IMR-90 (cell line): Measurements from ENCODE around the gene OPALIN. TPM values are rescaled to one million over a fixed set of nuclear protein-coding genes. Genes with fewer than 3 reads are reported as not detected.

Experiments
- ATAC-seq: fragments of 200-7000 bp; cut with Tn5 transposase; 2 replicates; pipeline ENCODE4 v1.9.1; 2020; ENCODE audit warnings: low read depth, mild to moderate bottlenecking, moderate library complexity
- BruUV-seq: library from RNA; stranded (reverse); fragments of 400-500 nt; replicated peaks from 2 replicates; lab custom pipeline; 2021; lab: Mats Ljungman, UMichigan
- CTCF ChIA-PET: fragments of 300-600 bp; formaldehyde crosslinking; extraction: SDS; loops from one replicate; lab custom pipeline; 2021; ENCODE audit warnings: antibody characterized with exemption; lab: Yijun Ruan, JAX
- POLR2A ChIA-PET: fragments of 300-600 bp; sonication (Branson Sonifier 250); formaldehyde crosslinking; loops from one replicate; lab custom pipeline; 2022; ENCODE audit warnings: antibody characterized with exemption; ENCODE audit not compliant: unreplicated experiment; lab: Charles Lee
- DNase-seq: peaks from one replicate; pipeline ENCODE4 v3.0.0; 2013
- H2AFZ ChIP-seq: replicated peaks from 2 replicates; pipeline ENCODE3; 2013; ENCODE audit warnings: low read length, mild to moderate bottlenecking; ENCODE audit not compliant: poor library complexity
- H2AK5ac ChIP-seq: 2 replicates; pipeline ENCODE4 v1.6.1; 2013; ENCODE audit warnings: low read depth, low read length, inconsistent platforms
- H2AK9ac ChIP-seq: replicated peaks from 2 replicates; pipeline ENCODE3; 2013; ENCODE audit warnings: mild to moderate bottlenecking, low read depth, low read length, moderate library complexity; ENCODE audit not compliant: poor library complexity
- H2BK120ac ChIP-seq: 2 replicates; pipeline ENCODE4 v1.6.1; 2013; ENCODE audit warnings: low read depth, low read length, inconsistent platforms
- H2BK15ac ChIP-seq: 3 replicates; pipeline ENCODE4 v1.6.1; 2013; ENCODE audit warnings: low read depth, low read length, inconsistent platforms
- H2BK20ac ChIP-seq: 2 replicates; pipeline ENCODE4 v1.6.1; 2013; ENCODE audit warnings: low read depth, mild to moderate bottlenecking, inconsistent platforms, low read length, moderate library complexity
- H2BK5ac ChIP-seq: 2 replicates; pipeline ENCODE4 v1.6.1; 2013; ENCODE audit warnings: mild to moderate bottlenecking, low read depth, low read length, inconsistent platforms; ENCODE audit not compliant: poor library complexity, severe bottlenecking
- H3K14ac ChIP-seq: replicated peaks from 2 replicates; pipeline ENCODE4 v1.6.1; 2013; ENCODE audit warnings: low read depth, low read length, inconsistent platforms
- H3K18ac ChIP-seq: 2 replicates; pipeline ENCODE4 v1.6.1; 2013; ENCODE audit warnings: low read depth, low read length, control low read depth
- H3K23ac ChIP-seq: 2 replicates; pipeline ENCODE4 v1.6.1; 2013; ENCODE audit warnings: low read depth, low read length, inconsistent platforms
- H3K27ac ChIP-seq: 2 replicates; pipeline ENCODE4 v1.5.1; 2013; ENCODE audit warnings: mild to moderate bottlenecking, control low read depth, low read length; ENCODE audit not compliant: insufficient read depth
- H3K27me3 ChIP-seq: 2 replicates; pipeline ENCODE4 v1.6.1; 2013; ENCODE audit warnings: low read length; ENCODE audit not compliant: control insufficient read depth, insufficient read depth
- H3K36me3 ChIP-seq: 2 replicates; pipeline ENCODE4 v1.6.1; 2013; ENCODE audit warnings: low read length, mixed read lengths; ENCODE audit not compliant: control insufficient read depth, insufficient read depth
- H3K4ac ChIP-seq: 2 replicates; pipeline ENCODE4 v1.6.1; 2013; ENCODE audit warnings: low read depth, low read length, inconsistent platforms
- H3K4me1 ChIP-seq: 2 replicates; pipeline ENCODE4 v1.6.1; 2013; ENCODE audit warnings: low read length, mixed read lengths; ENCODE audit not compliant: control insufficient read depth, insufficient read depth
- H3K4me2 ChIP-seq: 2 replicates; pipeline ENCODE4 v1.6.1; 2013; ENCODE audit warnings: low read depth, mild to moderate bottlenecking, control low read depth, low read length, moderate library complexity
- H3K4me3 ChIP-seq: 2 replicates; pipeline ENCODE4 v1.5.1; 2013; ENCODE audit warnings: low read depth, mild to moderate bottlenecking, control low read depth, low read length, moderate library complexity; ENCODE audit not compliant: insufficient read depth
- H3K56ac ChIP-seq: 2 replicates; pipeline ENCODE4 v1.6.1; 2013; ENCODE audit warnings: low read length, inconsistent platforms; ENCODE audit not compliant: insufficient read depth; ENCODE audit errors: extremely low read depth
- H3K79me1 ChIP-seq, 2 experiments: 2 replicates each; pipeline ENCODE4 v1.6.1; 2013; ENCODE audit warnings: low read length in 2 of 2, inconsistent platforms in 1 of 2, low read depth in 1 of 2
- H3K9ac ChIP-seq: 2 replicates; pipeline ENCODE4 v1.6.1; 2013; ENCODE audit warnings: low read depth, low read length, control low read depth
- H3K9me1 ChIP-seq: 2 replicates; pipeline ENCODE4 v1.6.1; 2013; ENCODE audit warnings: low read length, inconsistent platforms; ENCODE audit not compliant: insufficient read depth
- H3K9me3 ChIP-seq: 2 replicates; pipeline ENCODE4 v1.6.1; 2013; ENCODE audit warnings: low read length; ENCODE audit not compliant: control insufficient read depth, insufficient read depth
- H4K20me1 ChIP-seq: 2 replicates; pipeline ENCODE4 v1.6.1; 2013; ENCODE audit warnings: low read length, inconsistent platforms; ENCODE audit not compliant: insufficient read depth
- H4K5ac ChIP-seq: 2 replicates; pipeline ENCODE4 v1.6.1; 2013; ENCODE audit warnings: mild to moderate bottlenecking, low read depth, low read length, control low read depth
- H4K8ac ChIP-seq, 2 experiments: 2 replicates each; pipeline ENCODE4 v1.6.1; 2013; ENCODE audit warnings: low read depth in 2 of 2, low read length in 2 of 2, control low read depth in 1 of 2, inconsistent platforms in 1 of 2
- H4K91ac ChIP-seq: 2 replicates; pipeline ENCODE4 v1.6.1; 2013; ENCODE audit warnings: low read depth, low read length, inconsistent platforms; ENCODE audit not compliant: insufficient read depth
- BHLHE40 ChIP-seq: fragments of 150-350 bp; IDR thresholded peaks from 2 replicates; pipeline ENCODE4 v1.6.1; 2016; ENCODE audit warnings: mild to moderate bottlenecking, low read depth, low read length
- CEBPB ChIP-seq: IDR thresholded peaks from 2 replicates; pipeline ENCODE4 v1.6.1; 2012; ENCODE audit warnings: low read depth, low read length, improper control_type of control experiment
- FOS ChIP-seq: fragments of 150-350 bp; IDR thresholded peaks from 2 replicates; pipeline ENCODE4 v1.6.1; 2016; ENCODE audit warnings: low read depth, low read length
- MAFK ChIP-seq: IDR thresholded peaks from 2 replicates; pipeline ENCODE4 v1.6.1; 2012; ENCODE audit warnings: low read depth, low read length, improper control_type of control experiment
- MAZ ChIP-seq: IDR thresholded peaks from 2 replicates; pipeline ENCODE4 v1.6.1; 2012; ENCODE audit warnings: low read depth, mild to moderate bottlenecking, low read length, improper control_type of control experiment, moderate library complexity, borderline replicate concordance
- NFE2L2 ChIP-seq: fragments of 150-350 bp; IDR thresholded peaks from 2 replicates; pipeline ENCODE4 v1.6.1; 2016; ENCODE audit warnings: low read depth, mild to moderate bottlenecking, low read length
- POLR2A ChIP-seq: IDR thresholded peaks from 2 replicates; pipeline ENCODE4 v1.6.1; 2012; ENCODE audit warnings: mild to moderate bottlenecking, low read depth, low read length
- RAD21 ChIP-seq: IDR thresholded peaks from 2 replicates; pipeline ENCODE4 v1.6.1; 2012; ENCODE audit warnings: low read length, improper control_type of control experiment
- RCOR1 ChIP-seq: IDR thresholded peaks from 2 replicates; pipeline ENCODE4 v1.6.1; 2012; ENCODE audit warnings: mild to moderate bottlenecking, low read length, improper control_type of control experiment; ENCODE audit not compliant: insufficient replicate concordance
- RFX5 ChIP-seq: IDR thresholded peaks from 2 replicates; pipeline ENCODE4 v1.8.0; 2012; ENCODE audit warnings: low read depth, mild to moderate bottlenecking, low read length, moderate library complexity
- WGBS, 2 experiments: methylation state at CpG; one replicate each; pipeline versions ENCODE4 v1.1.5 to v1.1.7; 2013; ENCODE audit warnings: missing lambda C conversion rate in 2 of 2; ENCODE audit not compliant: insufficient read length in 1 of 2; ENCODE audit errors: extremely low coverage in 2 of 2; 5-methylcytosine and 5-hydroxymethylcytosine counted together
- dilution Hi-C: fragments of 300-500 bp; cut with HindIII; formaldehyde crosslinking; loops from one replicate; pipeline ENCODE4 v1.14.3; 2018; ENCODE audit warnings: low sequenced_read_pairs; ENCODE audit not compliant: unreplicated experiment
- in situ Hi-C: fragments of 300-500 bp; cut with MboI; formaldehyde crosslinking; loops from 3 replicates; pipeline ENCODE4 v1.14.3; 2019; ENCODE audit warnings: low sequenced_read_pairs, inconsistent platforms, mixed read lengths
- intact Hi-C: fragments of 100-400 bp; cut with micrococcal nuclease; formaldehyde crosslinking; loops from 2 replicates; pipeline ENCODE4 v1.10.0; 2022
- polyA plus RNA-seq, 3 experiments: library from polyadenylated mRNA; depleted of rRNA; stranded (reverse); fragments of >200 nt; gene quantifications; 2 replicates each; pipeline ENCODE4 v1.2.3, GENCODE V29; 2012; ENCODE audit warnings: low replicate concordance in 1 of 3
- total RNA-seq: library from RNA; depleted of rRNA; stranded (reverse); fragments of >200 nt; gene quantifications from 2 replicates; pipeline ENCODE4 v1.2.3, GENCODE V29; 2012
- TF ChIP-seq, protein P1 (sequence below): fragments of 150-350 bp; IDR thresholded peaks from 2 replicates; pipeline ENCODE4 v1.6.1; 2017; ENCODE audit warnings: mild to moderate bottlenecking, antibody characterized with exemption, low read length, low read depth
- TF ChIP-seq, protein P2 (sequence below): fragments of 150-350 bp; IDR thresholded peaks from 2 replicates; pipeline ENCODE4 v1.6.1; 2016; ENCODE audit warnings: low read depth, mild to moderate bottlenecking, low read length, moderate library complexity, borderline replicate concordance
- TF ChIP-seq, protein P3 (sequence below): conservative IDR thresholded peaks from 2 replicates; pipeline ENCODE4 v1.5.1; 2012; ENCODE audit warnings: mild to moderate bottlenecking, low read depth, low read length, improper control_type of control experiment

OPALIN gene
- total and polyA plus RNA-seq, 2 of the 4 experiments (the other 2 are of a cell fraction) = not detected

DNA sequence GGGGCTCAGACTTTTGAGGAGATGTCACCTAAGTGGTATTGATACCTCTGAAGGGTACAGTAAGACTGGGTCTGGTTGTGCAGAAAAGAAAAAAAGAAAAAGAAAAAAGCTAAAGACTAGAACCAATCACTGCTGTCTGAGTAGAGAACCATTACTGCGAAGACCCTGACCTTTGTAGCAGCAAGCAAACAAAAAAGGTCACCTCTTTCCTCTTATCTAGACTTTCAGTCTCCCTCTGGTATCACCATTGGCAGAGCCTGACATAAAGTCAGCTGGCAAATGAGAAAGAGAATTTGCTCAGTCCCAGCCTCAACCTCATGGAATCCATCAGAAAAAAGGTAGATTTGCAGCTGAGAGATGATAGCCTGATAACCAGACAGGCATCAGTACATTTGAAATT, 57.2 kb downstream of the OPALIN start:
- no peak overlapping the region for H4K5ac ChIP-seq
- dilution Hi-C loops (no loop called here), intact Hi-C loops (no loop called here), in situ Hi-C loops (no loop called here)
- TF ChIP-seq BHLHE40 = no peak
- TF ChIP-seq MAZ = no peak
- TF ChIP-seq, protein P1, sequence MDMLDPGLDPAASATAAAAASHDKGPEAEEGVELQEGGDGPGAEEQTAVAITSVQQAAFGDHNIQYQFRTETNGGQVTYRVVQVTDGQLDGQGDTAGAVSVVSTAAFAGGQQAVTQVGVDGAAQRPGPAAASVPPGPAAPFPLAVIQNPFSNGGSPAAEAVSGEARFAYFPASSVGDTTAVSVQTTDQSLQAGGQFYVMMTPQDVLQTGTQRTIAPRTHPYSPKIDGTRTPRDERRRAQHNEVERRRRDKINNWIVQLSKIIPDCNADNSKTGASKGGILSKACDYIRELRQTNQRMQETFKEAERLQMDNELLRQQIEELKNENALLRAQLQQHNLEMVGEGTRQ = no peak
- TF ChIP-seq CEBPB = no peak
- TF ChIP-seq NFE2L2 = no peak
- TF ChIP-seq RFX5 = no peak
- TF ChIP-seq RAD21 = no peak
- TF ChIP-seq POLR2A = no peak
- TF ChIP-seq, protein P2, sequence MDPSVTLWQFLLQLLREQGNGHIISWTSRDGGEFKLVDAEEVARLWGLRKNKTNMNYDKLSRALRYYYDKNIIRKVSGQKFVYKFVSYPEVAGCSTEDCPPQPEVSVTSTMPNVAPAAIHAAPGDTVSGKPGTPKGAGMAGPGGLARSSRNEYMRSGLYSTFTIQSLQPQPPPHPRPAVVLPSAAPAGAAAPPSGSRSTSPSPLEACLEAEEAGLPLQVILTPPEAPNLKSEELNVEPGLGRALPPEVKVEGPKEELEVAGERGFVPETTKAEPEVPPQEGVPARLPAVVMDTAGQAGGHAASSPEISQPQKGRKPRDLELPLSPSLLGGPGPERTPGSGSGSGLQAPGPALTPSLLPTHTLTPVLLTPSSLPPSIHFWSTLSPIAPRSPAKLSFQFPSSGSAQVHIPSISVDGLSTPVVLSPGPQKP = no peak
- TF ChIP-seq RCOR1 = no peak
- TF ChIP-seq, protein P3, sequence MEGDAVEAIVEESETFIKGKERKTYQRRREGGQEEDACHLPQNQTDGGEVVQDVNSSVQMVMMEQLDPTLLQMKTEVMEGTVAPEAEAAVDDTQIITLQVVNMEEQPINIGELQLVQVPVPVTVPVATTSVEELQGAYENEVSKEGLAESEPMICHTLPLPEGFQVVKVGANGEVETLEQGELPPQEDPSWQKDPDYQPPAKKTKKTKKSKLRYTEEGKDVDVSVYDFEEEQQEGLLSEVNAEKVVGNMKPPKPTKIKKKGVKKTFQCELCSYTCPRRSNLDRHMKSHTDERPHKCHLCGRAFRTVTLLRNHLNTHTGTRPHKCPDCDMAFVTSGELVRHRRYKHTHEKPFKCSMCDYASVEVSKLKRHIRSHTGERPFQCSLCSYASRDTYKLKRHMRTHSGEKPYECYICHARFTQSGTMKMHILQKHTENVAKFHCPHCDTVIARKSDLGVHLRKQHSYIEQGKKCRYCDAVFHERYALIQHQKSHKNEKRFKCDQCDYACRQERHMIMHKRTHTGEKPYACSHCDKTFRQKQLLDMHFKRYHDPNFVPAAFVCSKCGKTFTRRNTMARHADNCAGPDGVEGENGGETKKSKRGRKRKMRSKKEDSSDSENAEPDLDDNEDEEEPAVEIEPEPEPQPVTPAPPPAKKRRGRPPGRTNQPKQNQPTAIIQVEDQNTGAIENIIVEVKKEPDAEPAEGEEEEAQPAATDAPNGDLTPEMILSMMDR = no peak
- TF ChIP-seq FOS = no peak
- TF ChIP-seq MAFK = no peak
- no peak overlapping the region for H2BK120ac ChIP-seq
- H3K18ac ChIP-seq = no peak overlapping the region
- H3K9ac ChIP-seq = no peak overlapping the region
- CTCF ChIA-PET = no interaction called here
- no peak overlapping the region for H2AK5ac ChIP-seq
- H3K27me3 ChIP-seq = peaks cover 7% of the 10 kb centered on the region
- H2AK9ac ChIP-seq = no peak overlapping the region
- H3K36me3 ChIP-seq = no peaks in the 10 kb centered on the region
- H2BK5ac ChIP-seq = no peak overlapping the region
- WGBS, 2 experiments = no CpG with 5 or more reads among the region's 1 CpG
- no peak overlapping the region for H3K23ac ChIP-seq
- H3K14ac ChIP-seq = no peak overlapping the region
- BruUV-seq = no TSS peak
- DNase-seq (no peak), ATAC-seq (no peak)
- no peaks in the 10 kb centered on the region for H4K20me1 ChIP-seq
- no peak overlapping the region for H3K4ac ChIP-seq
- no peak overlapping the region for H4K8ac ChIP-seq
- no peak overlapping the region for H2BK15ac ChIP-seq
- H3K4me2 ChIP-seq = no peak overlapping the region
- H3K9me3 ChIP-seq = no peaks in the 10 kb centered on the region
- no peak overlapping the region for H3K4me3 ChIP-seq
- H2AFZ ChIP-seq = no peak overlapping the region
- H3K27ac ChIP-seq = no peak overlapping the region
- no peak overlapping the region for H2BK20ac ChIP-seq
- no peak overlapping the region for H4K91ac ChIP-seq
- no peaks in the 10 kb centered on the region for H3K4me1 ChIP-seq
- POLR2A ChIA-PET = no interaction called here
- no peak overlapping the region for H3K56ac ChIP-seq
- H3K79me1 ChIP-seq = no peaks in the 10 kb centered on the region
- H3K9me1 ChIP-seq = no peaks in the 10 kb centered on the region
